ENCODE results near the gene CX3CR1.

DNA sequence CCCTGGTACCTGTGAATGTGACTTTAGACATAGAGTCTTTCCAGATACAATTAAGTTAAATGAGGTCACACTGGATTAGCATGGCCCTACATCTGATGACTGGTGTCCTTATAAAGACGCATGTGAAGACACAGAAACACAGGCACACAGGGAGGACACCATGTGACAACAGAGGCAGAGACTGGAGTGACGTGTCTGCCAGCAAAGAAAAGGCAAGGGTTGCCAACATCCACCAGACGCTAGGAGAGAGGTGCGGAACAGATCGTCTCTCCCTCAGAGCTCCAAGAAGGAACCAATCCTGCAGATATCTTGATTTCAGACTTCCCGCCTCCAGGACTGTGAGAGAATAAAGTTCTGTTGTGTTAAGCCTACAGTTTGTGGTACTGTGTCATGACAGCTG lies 42.8 kb downstream of the CX3CR1 start:
- TF ChIP-seq, protein P1, sequence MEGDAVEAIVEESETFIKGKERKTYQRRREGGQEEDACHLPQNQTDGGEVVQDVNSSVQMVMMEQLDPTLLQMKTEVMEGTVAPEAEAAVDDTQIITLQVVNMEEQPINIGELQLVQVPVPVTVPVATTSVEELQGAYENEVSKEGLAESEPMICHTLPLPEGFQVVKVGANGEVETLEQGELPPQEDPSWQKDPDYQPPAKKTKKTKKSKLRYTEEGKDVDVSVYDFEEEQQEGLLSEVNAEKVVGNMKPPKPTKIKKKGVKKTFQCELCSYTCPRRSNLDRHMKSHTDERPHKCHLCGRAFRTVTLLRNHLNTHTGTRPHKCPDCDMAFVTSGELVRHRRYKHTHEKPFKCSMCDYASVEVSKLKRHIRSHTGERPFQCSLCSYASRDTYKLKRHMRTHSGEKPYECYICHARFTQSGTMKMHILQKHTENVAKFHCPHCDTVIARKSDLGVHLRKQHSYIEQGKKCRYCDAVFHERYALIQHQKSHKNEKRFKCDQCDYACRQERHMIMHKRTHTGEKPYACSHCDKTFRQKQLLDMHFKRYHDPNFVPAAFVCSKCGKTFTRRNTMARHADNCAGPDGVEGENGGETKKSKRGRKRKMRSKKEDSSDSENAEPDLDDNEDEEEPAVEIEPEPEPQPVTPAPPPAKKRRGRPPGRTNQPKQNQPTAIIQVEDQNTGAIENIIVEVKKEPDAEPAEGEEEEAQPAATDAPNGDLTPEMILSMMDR (IDR thresholded peaks at IDR 0.05): no peak
- TF ChIP-seq POLR2AphosphoS5 (IDR thresholded peaks at IDR 0.05; ENCODE audit: low read depth, low read length) (no peak), TCF7L2 (IDR thresholded peaks at IDR 0.05; ENCODE audit: low read depth, low read length) (no peak), SIN3A (IDR thresholded peaks at IDR 0.05; ENCODE audit: borderline replicate concordance, insufficient read depth, low read depth, low read length) (no peak)
- TF ChIP-seq, protein P2, sequence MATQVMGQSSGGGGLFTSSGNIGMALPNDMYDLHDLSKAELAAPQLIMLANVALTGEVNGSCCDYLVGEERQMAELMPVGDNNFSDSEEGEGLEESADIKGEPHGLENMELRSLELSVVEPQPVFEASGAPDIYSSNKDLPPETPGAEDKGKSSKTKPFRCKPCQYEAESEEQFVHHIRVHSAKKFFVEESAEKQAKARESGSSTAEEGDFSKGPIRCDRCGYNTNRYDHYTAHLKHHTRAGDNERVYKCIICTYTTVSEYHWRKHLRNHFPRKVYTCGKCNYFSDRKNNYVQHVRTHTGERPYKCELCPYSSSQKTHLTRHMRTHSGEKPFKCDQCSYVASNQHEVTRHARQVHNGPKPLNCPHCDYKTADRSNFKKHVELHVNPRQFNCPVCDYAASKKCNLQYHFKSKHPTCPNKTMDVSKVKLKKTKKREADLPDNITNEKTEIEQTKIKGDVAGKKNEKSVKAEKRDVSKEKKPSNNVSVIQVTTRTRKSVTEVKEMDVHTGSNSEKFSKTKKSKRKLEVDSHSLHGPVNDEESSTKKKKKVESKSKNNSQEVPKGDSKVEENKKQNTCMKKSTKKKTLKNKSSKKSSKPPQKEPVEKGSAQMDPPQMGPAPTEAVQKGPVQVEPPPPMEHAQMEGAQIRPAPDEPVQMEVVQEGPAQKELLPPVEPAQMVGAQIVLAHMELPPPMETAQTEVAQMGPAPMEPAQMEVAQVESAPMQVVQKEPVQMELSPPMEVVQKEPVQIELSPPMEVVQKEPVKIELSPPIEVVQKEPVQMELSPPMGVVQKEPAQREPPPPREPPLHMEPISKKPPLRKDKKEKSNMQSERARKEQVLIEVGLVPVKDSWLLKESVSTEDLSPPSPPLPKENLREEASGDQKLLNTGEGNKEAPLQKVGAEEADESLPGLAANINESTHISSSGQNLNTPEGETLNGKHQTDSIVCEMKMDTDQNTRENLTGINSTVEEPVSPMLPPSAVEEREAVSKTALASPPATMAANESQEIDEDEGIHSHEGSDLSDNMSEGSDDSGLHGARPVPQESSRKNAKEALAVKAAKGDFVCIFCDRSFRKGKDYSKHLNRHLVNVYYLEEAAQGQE (IDR thresholded peaks at IDR 0.05; ENCODE audit: insufficient read depth in 1 of 2, low read depth in 2 of 2, low read length in 1 of 2): no peak

Measured in Panc1 (cell line).